Activated CD8-positive, alpha-beta memory T cell treated with anti-CD3 and anti-CD28 coated beads for 36 hours (primary cell): ENCODE measurements around the gene MRPL17. TPM values are rescaled to one million over a fixed set of nuclear protein-coding genes. Genes with fewer than 3 reads are reported as not detected.

ENCODE experiments used
- CTCF ChIA-PET: fragments of 350-600 bp; sonication (Branson Sonifier 250); formaldehyde crosslinking; loops from one replicate; lab custom pipeline; 2021; ENCODE audit warnings: antibody characterized with exemption; lab: Charles Lee
- POLR2A ChIA-PET: fragments of 350-600 bp; sonication (Branson Sonifier 250); formaldehyde crosslinking; loops from one replicate; lab custom pipeline; 2021; ENCODE audit warnings: antibody characterized with exemption; lab: Charles Lee
- total RNA-seq, 2 experiments: library from RNA; stranded (reverse); gene quantifications; one replicate each; pipeline ENCODE4 v1.2.3, GENCODE V29; 2021

Gene MRPL17
- total RNA-seq, 2 experiments from 2014 or later = 132 to 146 TPM

GRCh38 chr11:6646576-6646917 lies 36.6 kb downstream of the MRPL17 start:
- POLR2A ChIA-PET = interaction anchor here (1.5 to 1.9 kb wide), 2 partner anchors 28 to 35 kb away, joined by 6 to 21 read pairs; partner anchors contain the start of genes TAF10 and TPP1
- CTCF ChIA-PET = interaction anchor here (1.0 to 1.5 kb wide), 5 partner anchors 12 to 203 kb away, joined by 3 read pairs; no protein-coding TSS in a partner anchor

- POLR2A ChIA-PET = interaction anchor here (1.9 kb wide), 1 partner anchor 27 kb away, joined by 21 read pairs; the partner anchor contains the start of gene TPP1
- CTCF ChIA-PET = interaction anchor here (1.0 to 1.5 kb wide), 4 partner anchors 13 to 203 kb away, joined by 3 read pairs; no protein-coding TSS in a partner anchor
These were observed 37.1 kb downstream of the MRPL17 start for GRCh38 chr11:6646071-6646470.

- CTCF ChIA-PET = no interaction called here
These were observed 40.2 kb downstream of the MRPL17 start for GRCh38 chr11:6642957-6643356.

GRCh38 chr11:6640985-6641701 lies 42.0 kb downstream of the MRPL17 start:
- CTCF ChIA-PET = interaction anchor here (0.8 kb wide), 1 partner anchor 11 kb away, joined by 3 read pairs; no protein-coding TSS in a partner anchor
- POLR2A ChIA-PET = no interaction called here

More at GRCh38 chr11:6642957-6643356, 40.2 kb downstream of the MRPL17 start:
- POLR2A ChIA-PET = no interaction called here

- POLR2A ChIA-PET = no interaction called here
- CTCF ChIA-PET = interaction anchor here (0.8 to 1.6 kb wide), 3 partner anchors 12 to 43 kb away, joined by 3 to 5 read pairs (median 4); partner anchors contain the start of gene MRPL17
These were observed 42.8 kb downstream of the MRPL17 start for GRCh38 chr11:6640036-6640984.

- ChIA-PET CTCF (interaction anchor here (0.8 to 1.6 kb wide), 2 partner anchors 44 to 107 kb away, joined by 3 to 5 read pairs; partner anchors contain the start of gene MRPL17), POLR2A (no interaction called here)
These were observed 44.7 kb downstream of the MRPL17 start for GRCh38 chr11:6638429-6638828.

- ChIA-PET CTCF (no interaction called here), POLR2A (no interaction called here)
These were observed 45.3 kb downstream of the MRPL17 start for GRCh38 chr11:6637871-6638270.

- CTCF ChIA-PET = interaction anchor here (1.3 kb wide), 1 partner anchor 11 kb away, joined by 3 read pairs; no protein-coding TSS in a partner anchor
- POLR2A ChIA-PET = no interaction called here
These were observed 46.7 kb downstream of the MRPL17 start for GRCh38 chr11:6636480-6636879.

- ChIA-PET POLR2A (no interaction called here), CTCF (interaction anchor here (0.7 to 1.3 kb wide), 3 partner anchors 11 to 48 kb away, joined by 3 read pairs; partner anchors contain the start of gene MRPL17)
These were observed 47.8 kb downstream of the MRPL17 start for GRCh38 chr11:6635082-6635932.

- POLR2A ChIA-PET = interaction anchor here (0.6 kb wide), 1 partner anchor 17 kb away, joined by 4 read pairs; no protein-coding TSS in a partner anchor
- CTCF ChIA-PET = no interaction called here
These were observed 48.6 kb downstream of the MRPL17 start for GRCh38 chr11:6634534-6634933.

- CTCF ChIA-PET = no interaction called here
- POLR2A ChIA-PET = interaction anchor here (0.6 kb wide), 1 partner anchor 17 kb away, joined by 4 read pairs; no protein-coding TSS in a partner anchor
These were observed 49.4 kb downstream of the MRPL17 start for GRCh38 chr11:6633422-6634408.

- CTCF ChIA-PET = interaction anchor here (1.2 to 1.4 kb wide), 2 partner anchors 13 to 51 kb away, joined by 3 read pairs; partner anchors contain the start of genes MRPL17 and TPP1
- POLR2A ChIA-PET = no interaction called here
These were observed 50.7 kb downstream of the MRPL17 start for GRCh38 chr11:6632116-6633073.

GRCh38 chr11:6631361-6631890 lies 51.7 kb downstream of the MRPL17 start:
- ChIA-PET POLR2A (interaction anchor here (1.0 kb wide), 1 partner anchor 12 kb away, joined by 3 read pairs; the partner anchor contains the start of gene TPP1), CTCF (interaction anchor here (0.8 to 1.2 kb wide), 2 partner anchors 12 to 13 kb away, joined by 3 read pairs; partner anchors contain the start of gene TPP1)

- ChIA-PET CTCF (interaction anchor here (0.8 to 1.2 kb wide), 2 partner anchors 11 to 13 kb away, joined by 3 read pairs; partner anchors contain the start of gene TPP1), POLR2A (interaction anchor here (1.0 kb wide), 1 partner anchor 11 kb away, joined by 3 read pairs; the partner anchor contains the start of gene TPP1)
These were observed 52.4 kb downstream of the MRPL17 start for GRCh38 chr11:6630632-6631291.
